ENCODE data around the gene FAM222B.

FAM222B gene

GRCh38 chr17:28765038-28765437 lies 77.6 kb downstream of the FAM222B start:
- DNase-seq: no peak

- DNase-seq: peak; percentile 82 to 86
Measured at GRCh38 chr17:28763804-28764266, 78.8 kb downstream of the FAM222B start.

GRCh38 chr17:28763137-28763799 lies 79.3 kb downstream of the FAM222B start:
- no peak for DNase-seq

GRCh38 chr17:28760601-28761562 lies 81.7 kb downstream of the FAM222B start:
- no peak for DNase-seq

- no peak for DNase-seq
Measured at GRCh38 chr17:28759256-28759865, 83.2 kb downstream of the FAM222B start.

- no peak for DNase-seq
Measured at GRCh38 chr17:28758411-28759121, 84.0 kb downstream of the FAM222B start.

GRCh38 chr17:28756049-28756804 lies 86.4 kb downstream of the FAM222B start:
- DNase-seq: no peak

GRCh38 chr17:28755486-28755885 lies 87.1 kb downstream of the FAM222B start:
- no peak for DNase-seq

GRCh38 chr17:28751600-28752366 lies 90.8 kb downstream of the FAM222B start:
- DNase-seq: no peak

- DNase-seq: peak; percentile 91 to 94
Measured at GRCh38 chr17:28750178-28751047, 92.2 kb downstream of the FAM222B start.

GRCh38 chr17:28749516-28750177 lies 92.9 kb downstream of the FAM222B start:
- no peak for DNase-seq

GRCh38 chr17:28748852-28749515 lies 93.6 kb downstream of the FAM222B start:
- no peak for DNase-seq

- DNase-seq: no peak
Measured at GRCh38 chr17:28747801-28748750, 94.5 kb downstream of the FAM222B start.

GRCh38 chr17:28747051-28747691 lies 95.4 kb downstream of the FAM222B start:
- no peak for DNase-seq

GRCh38 chr17:28746611-28747050 lies 96.0 kb downstream of the FAM222B start:
- no peak for DNase-seq

- no peak for DNase-seq
Measured at GRCh38 chr17:28745786-28746411, 96.7 kb downstream of the FAM222B start.
